Suprapubic skin (tissue), 4 donors: Measurements from ENCODE around the gene AFG1L.

ENCODE experiments used
- CTCF ChIP-seq, 2 donors: fragments of 200-600 bp in 1 of 2; fragments of 450-650 bp in 1 of 2; sonication (generic) in 1 of 2; IDR thresholded peaks; one replicate each; pipeline ENCODE4 v1.5.1; 2016 to 2019; ENCODE audit warnings: antibody characterized with exemption in 2 of 2, mild to moderate bottlenecking in 1 of 2, moderate library complexity in 1 of 2
- POLR2A ChIP-seq, 2 donors: fragments of 450-650 bp; IDR thresholded peaks; one replicate each; pipeline ENCODE4 v1.6.1; 2017; ENCODE audit warnings: antibody characterized with exemption in 2 of 2, mild to moderate bottlenecking in 2 of 2, moderate library complexity in 2 of 2
- POLR2AphosphoS5 ChIP-seq, 3 donors: sonication (generic); formaldehyde crosslinking; IDR thresholded peaks; one replicate each; pipeline ENCODE4 v1.6.1; 2017; ENCODE audit warnings: antibody characterized with exemption in 3 of 3

DNA sequence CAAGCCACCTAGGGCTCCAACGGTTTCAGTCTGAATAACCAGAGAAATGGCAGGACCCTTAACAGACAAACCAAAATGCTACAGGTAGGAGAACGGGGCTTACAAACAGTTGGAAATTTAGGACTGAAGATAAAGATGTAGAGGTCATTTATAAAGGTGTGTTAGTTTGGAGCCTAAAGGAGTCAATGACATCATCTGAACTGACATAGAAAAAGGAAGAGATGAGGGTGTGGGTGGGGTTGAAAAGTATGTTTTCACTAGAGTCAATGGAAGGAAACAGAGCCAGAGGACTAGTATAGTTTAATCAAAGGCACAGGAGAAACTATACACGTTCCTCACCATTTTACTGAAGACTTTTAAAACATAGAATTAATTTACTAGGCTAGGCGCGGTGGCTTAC is 194.8 kb downstream of the AFG1L start:
- TF ChIP-seq CTCF (IDR thresholded peaks at IDR 0.05) (no peak), POLR2A (IDR thresholded peaks at IDR 0.05) (no peak), POLR2AphosphoS5 (IDR thresholded peaks at IDR 0.05) (no peak)
